Fibroblast of lung (primary cell): ENCODE data around the gene C3orf20.

Experiments used
- EZH2 ChIP-seq: IDR thresholded peaks from 2 replicates; pipeline ENCODE4 v1.5.1; 2012; ENCODE audit warnings: low read length, control low read depth, mild to moderate bottlenecking; ENCODE audit errors: missing control alignments
- TF ChIP-seq, protein P1 (sequence below), 2 donors: IDR thresholded peaks in 1 of 2; conservative IDR thresholded peaks in 1 of 2; 1 replicate in 1 of 2; 2 replicates in 1 of 2; pipeline ENCODE4 v1.5.1; 2011 to 2012; ENCODE audit warnings: low read length in 2 of 2, control low read depth in 1 of 2, inconsistent platforms in 1 of 2, low read depth in 1 of 2, mild to moderate bottlenecking in 1 of 2

DNA sequence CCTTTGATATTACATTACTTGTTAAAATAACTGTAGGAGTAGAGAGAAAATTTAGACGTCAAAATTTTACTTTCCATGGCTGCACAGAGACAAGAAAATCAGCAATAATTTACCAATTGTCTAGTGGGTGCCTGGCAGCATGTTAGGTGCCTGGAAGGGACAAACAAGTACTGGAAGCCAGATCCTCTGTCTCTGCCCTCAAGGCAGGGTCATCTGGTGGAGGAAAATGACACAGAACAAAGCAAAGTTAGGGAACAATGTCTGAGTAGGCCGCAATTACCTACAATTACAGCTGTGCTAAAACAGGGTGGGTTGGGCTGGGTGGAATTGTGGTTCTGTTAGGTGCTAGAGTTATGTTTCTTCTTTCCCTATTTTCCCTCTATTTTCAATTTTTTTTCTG is 16.0 kb upstream of the C3orf20 start:
- TF ChIP-seq, protein P1, sequence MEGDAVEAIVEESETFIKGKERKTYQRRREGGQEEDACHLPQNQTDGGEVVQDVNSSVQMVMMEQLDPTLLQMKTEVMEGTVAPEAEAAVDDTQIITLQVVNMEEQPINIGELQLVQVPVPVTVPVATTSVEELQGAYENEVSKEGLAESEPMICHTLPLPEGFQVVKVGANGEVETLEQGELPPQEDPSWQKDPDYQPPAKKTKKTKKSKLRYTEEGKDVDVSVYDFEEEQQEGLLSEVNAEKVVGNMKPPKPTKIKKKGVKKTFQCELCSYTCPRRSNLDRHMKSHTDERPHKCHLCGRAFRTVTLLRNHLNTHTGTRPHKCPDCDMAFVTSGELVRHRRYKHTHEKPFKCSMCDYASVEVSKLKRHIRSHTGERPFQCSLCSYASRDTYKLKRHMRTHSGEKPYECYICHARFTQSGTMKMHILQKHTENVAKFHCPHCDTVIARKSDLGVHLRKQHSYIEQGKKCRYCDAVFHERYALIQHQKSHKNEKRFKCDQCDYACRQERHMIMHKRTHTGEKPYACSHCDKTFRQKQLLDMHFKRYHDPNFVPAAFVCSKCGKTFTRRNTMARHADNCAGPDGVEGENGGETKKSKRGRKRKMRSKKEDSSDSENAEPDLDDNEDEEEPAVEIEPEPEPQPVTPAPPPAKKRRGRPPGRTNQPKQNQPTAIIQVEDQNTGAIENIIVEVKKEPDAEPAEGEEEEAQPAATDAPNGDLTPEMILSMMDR (conservative IDR thresholded peaks at IDR 0.05 in 1 of 2, IDR thresholded peaks at IDR 0.05 in 1 of 2; ENCODE audit: low read depth in 1 of 2, low read length in 2 of 2) = no peak
- TF ChIP-seq EZH2 = no peak
